Measurements from ENCODE around the gene DRG1. TPM values are rescaled to one million over a fixed set of nuclear protein-coding genes. Genes with fewer than 3 reads are reported as not detected.

The DRG1 gene
- total and polyA plus RNA-seq, 2 donors (not counting 3 experiments of a cell fraction or from before 2014, with no cell fraction given): 37.7 to 65.1 TPM

Small RNA genes within 50 kb of the gene (small RNA-seq; reads per million reads assigned to genes)
- gene RNU6-28P (ENCODE audit: insufficient read depth, insufficient read length, low read depth, low replicate concordance): not detected
- gene RNU6-338P (ENCODE audit: insufficient read depth, insufficient read length, low read depth, low replicate concordance): not detected

Other genes starting within 250 kb of the DRG1 start
- 28.5 and 29.7 TPM in 2 replicates for gene RNF185, start 239.4 kb upstream of the DRG1 start, total RNA-seq
- gene RNF185, start 239.4 kb upstream of the DRG1 start, polyA plus RNA-seq: 30.5 and 35.4 TPM in 2 replicates
- gene LIMK2, start 187.3 kb upstream of the DRG1 start, total RNA-seq: 71.7 and 76.7 TPM in 2 replicates
- gene LIMK2, start 187.3 kb upstream of the DRG1 start, polyA plus RNA-seq: 19.4 and 23.2 TPM in 2 replicates
- gene PIK3IP1, start 107.1 kb upstream of the DRG1 start, total RNA-seq: 7.7 and 8.4 TPM in 2 replicates
- 11.1 and 13.2 TPM in 2 replicates for gene PIK3IP1, start 107.1 kb upstream of the DRG1 start, polyA plus RNA-seq
- 22.9 and 23.7 TPM in 2 replicates for gene PATZ1, start 53.3 kb upstream of the DRG1 start, total RNA-seq
- 19.7 and 20.5 TPM in 2 replicates for gene PATZ1, start 53.3 kb upstream of the DRG1 start, polyA plus RNA-seq
- 36.6 and 38.7 TPM in 2 replicates for gene EIF4ENIF1, start 90.2 kb downstream of the DRG1 start, total RNA-seq
- gene EIF4ENIF1, start 90.2 kb downstream of the DRG1 start, polyA plus RNA-seq: 22.4 and 22.8 TPM in 2 replicates
- gene SFI1, start 96.9 kb downstream of the DRG1 start, total RNA-seq: 38.3 and 46.4 TPM in 2 replicates
- 12.5 and 14.2 TPM in 2 replicates for gene SFI1, start 96.9 kb downstream of the DRG1 start, polyA plus RNA-seq

Data from endothelial cell of umbilical vein (primary cell).